ENCODE data around the gene FILIP1L. TPM values are rescaled to one million over a fixed set of nuclear protein-coding genes. Genes with fewer than 3 reads are reported as not detected.

The FILIP1L gene
- polyA plus RNA-seq, 3 donors: 0.13 to 0.40 (median 0.25) TPM

DNA sequence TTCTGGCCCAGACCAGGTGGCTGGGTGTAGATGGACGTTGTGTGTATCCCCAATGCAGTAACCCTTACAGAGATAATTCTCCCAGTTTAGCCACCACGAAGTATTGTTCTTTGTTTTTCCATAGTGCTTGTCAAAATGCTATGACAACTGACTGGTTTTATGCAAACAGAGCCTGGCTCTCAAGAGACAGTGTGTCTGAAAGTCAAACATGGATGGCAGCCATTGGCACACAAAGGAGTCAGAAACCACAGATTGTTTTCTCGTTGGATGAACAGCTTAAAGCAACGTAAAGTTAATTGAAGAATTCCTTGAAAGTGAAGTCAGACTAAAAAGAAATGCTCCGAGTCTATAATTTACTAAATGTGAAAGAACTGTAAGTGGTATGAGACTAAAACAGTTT is 91.2 kb downstream of the FILIP1L start:
- Mint-ChIP-seq H3K4me3 (no peak overlapping the region), H3K27me3 (ENCODE audit: low read depth in 3 of 3) (no peaks in the 10 kb centered on the region), H3K27ac (no peak overlapping the region), H3K36me3 (no peaks in the 10 kb centered on the region), H3K9me3 (no peaks in the 10 kb centered on the region), H3K4me1 (no peaks in the 10 kb centered on the region)
- WGBS (ENCODE audit: insufficient coverage): 97% methylated on average over 3 of the region's 5 CpGs
- no peak overlapping the region for H3K4me3 ChIP-seq (replicated peaks in 1 of 3; ENCODE audit: low read depth in 2 of 3, low read length in 3 of 3)
- no peaks in the 10 kb centered on the region for H3K9me3 ChIP-seq (replicated peaks in 1 of 2; ENCODE audit: control insufficient read depth in 1 of 2, insufficient read depth in 1 of 2, low read length in 2 of 2)
- TF ChIP-seq, protein P1, sequence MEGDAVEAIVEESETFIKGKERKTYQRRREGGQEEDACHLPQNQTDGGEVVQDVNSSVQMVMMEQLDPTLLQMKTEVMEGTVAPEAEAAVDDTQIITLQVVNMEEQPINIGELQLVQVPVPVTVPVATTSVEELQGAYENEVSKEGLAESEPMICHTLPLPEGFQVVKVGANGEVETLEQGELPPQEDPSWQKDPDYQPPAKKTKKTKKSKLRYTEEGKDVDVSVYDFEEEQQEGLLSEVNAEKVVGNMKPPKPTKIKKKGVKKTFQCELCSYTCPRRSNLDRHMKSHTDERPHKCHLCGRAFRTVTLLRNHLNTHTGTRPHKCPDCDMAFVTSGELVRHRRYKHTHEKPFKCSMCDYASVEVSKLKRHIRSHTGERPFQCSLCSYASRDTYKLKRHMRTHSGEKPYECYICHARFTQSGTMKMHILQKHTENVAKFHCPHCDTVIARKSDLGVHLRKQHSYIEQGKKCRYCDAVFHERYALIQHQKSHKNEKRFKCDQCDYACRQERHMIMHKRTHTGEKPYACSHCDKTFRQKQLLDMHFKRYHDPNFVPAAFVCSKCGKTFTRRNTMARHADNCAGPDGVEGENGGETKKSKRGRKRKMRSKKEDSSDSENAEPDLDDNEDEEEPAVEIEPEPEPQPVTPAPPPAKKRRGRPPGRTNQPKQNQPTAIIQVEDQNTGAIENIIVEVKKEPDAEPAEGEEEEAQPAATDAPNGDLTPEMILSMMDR (IDR thresholded peaks at IDR 0.05): no peak
- no peak overlapping the region for H3K27ac ChIP-seq (ENCODE audit: low read depth in 1 of 2, low read length in 2 of 2)
- no peaks in the 10 kb centered on the region for H3K79me2 ChIP-seq (ENCODE audit: insufficient read depth, low read length)
- intact Hi-C loops (cut with micrococcal nuclease): no loop called here
- H3K27me3 ChIP-seq (ENCODE audit: control insufficient read depth in 2 of 2, insufficient read depth in 2 of 2, low read length in 2 of 2): no peaks in the 10 kb centered on the region
- H3K36me3 ChIP-seq (replicated peaks in 1 of 2; ENCODE audit: control insufficient read depth in 1 of 2, insufficient read depth in 2 of 2, low read length in 2 of 2): no peaks in the 10 kb centered on the region
- H3K4me2 ChIP-seq (replicated peaks; ENCODE audit: extremely low read depth, low read length, poor library complexity, severe bottlenecking): no peak overlapping the region
- H2AFZ ChIP-seq (ENCODE audit: insufficient read depth, low read depth, low read length, poor library complexity, severe bottlenecking): no peak overlapping the region
- no peak overlapping the region for H3K9ac ChIP-seq (ENCODE audit: insufficient read depth, low read length, poor library complexity, severe bottlenecking)
- H4K20me1 ChIP-seq (ENCODE audit: insufficient read depth, low read length): no peaks in the 10 kb centered on the region
- no peak for DNase-seq
- no peaks in the 10 kb centered on the region for H3K4me1 ChIP-seq (ENCODE audit: control insufficient read depth in 1 of 2, insufficient read depth in 2 of 2, low read length in 2 of 2)

DNA sequence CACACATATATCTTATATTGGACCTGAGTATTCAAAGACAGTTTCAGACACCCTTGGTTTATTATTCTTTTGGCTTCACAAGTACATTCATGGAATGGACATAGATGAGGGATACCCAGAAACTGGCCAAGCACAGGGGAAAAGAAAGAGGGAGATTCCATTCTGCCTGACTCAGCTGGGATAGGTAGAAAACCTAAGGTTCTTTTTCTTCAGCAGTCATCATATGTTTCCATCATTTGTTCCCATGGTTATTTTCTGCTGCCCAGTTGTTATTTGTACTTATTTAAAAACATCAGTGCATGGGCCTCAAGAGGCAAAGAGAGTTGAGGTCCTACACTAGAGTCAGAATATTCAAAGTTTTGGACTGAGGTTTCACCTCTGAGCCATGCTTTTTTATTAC is 91.8 kb downstream of the FILIP1L start:
- H3K36me3 Mint-ChIP-seq: no peaks in the 10 kb centered on the region
- Histone ChIP-seq H4K20me1 (ENCODE audit: insufficient read depth, low read length) (no peaks in the 10 kb centered on the region), H3K9ac (ENCODE audit: insufficient read depth, low read length, poor library complexity, severe bottlenecking) (no peak overlapping the region), H3K4me3 (replicated peaks in 1 of 3; ENCODE audit: low read depth in 2 of 3, low read length in 3 of 3) (no peak overlapping the region), H3K9me3 (replicated peaks in 1 of 2; ENCODE audit: control insufficient read depth in 1 of 2, insufficient read depth in 1 of 2, low read length in 2 of 2) (no peaks in the 10 kb centered on the region), H2AFZ (ENCODE audit: insufficient read depth, low read depth, low read length, poor library complexity, severe bottlenecking) (no peak overlapping the region), H3K27me3 (ENCODE audit: control insufficient read depth in 2 of 2, insufficient read depth in 2 of 2, low read length in 2 of 2) (no peaks in the 10 kb centered on the region), H3K4me1 (ENCODE audit: control insufficient read depth in 1 of 2, insufficient read depth in 2 of 2, low read length in 2 of 2) (no peaks in the 10 kb centered on the region), H3K4me2 (replicated peaks; ENCODE audit: extremely low read depth, low read length, poor library complexity, severe bottlenecking) (no peak overlapping the region), H3K27ac (ENCODE audit: low read depth in 1 of 2, low read length in 2 of 2) (no peak overlapping the region), H3K36me3 (replicated peaks in 1 of 2; ENCODE audit: control insufficient read depth in 1 of 2, insufficient read depth in 2 of 2, low read length in 2 of 2) (no peaks in the 10 kb centered on the region), H3K79me2 (ENCODE audit: insufficient read depth, low read length) (no peaks in the 10 kb centered on the region)
- no peak overlapping the region for H3K27ac Mint-ChIP-seq
- no peaks in the 10 kb centered on the region for H3K9me3 Mint-ChIP-seq
- no peak for DNase-seq
- TF ChIP-seq, protein P1 (IDR thresholded peaks at IDR 0.05): no peak
- intact Hi-C loops (cut with micrococcal nuclease): no loop called here
- no peaks in the 10 kb centered on the region for H3K27me3 Mint-ChIP-seq (ENCODE audit: low read depth in 3 of 3)
- H3K4me3 Mint-ChIP-seq: no peak overlapping the region
- H3K4me1 Mint-ChIP-seq: no peaks in the 10 kb centered on the region

Data from CD14-positive monocyte (primary cell).